Heart right ventricle (tissue), 16 donors: Measurements from ENCODE around the gene MESP2. TPM values are rescaled to one million over a fixed set of nuclear protein-coding genes. Genes with fewer than 3 reads are reported as not detected.

Experiments used
- ATAC-seq, 8 donors: fragments of 200-7000 bp; cut with Tn5 transposase; one replicate each; pipeline ENCODE4 v1.9.1; 2020; ENCODE audit warnings: mild to moderate bottlenecking in 8 of 8, moderate library complexity in 8 of 8, moderate number of reproducible peaks in 1 of 8
- DNase-seq, 2 donors: peaks; one replicate each; pipeline ENCODE4 v3.0.0-alpha.2; 2020
- H3K27ac ChIP-seq, 10 donors: fragments of 200-600 bp; sonication (generic) in 2 of 10; one replicate each; pipeline versions ENCODE4 v1.5.0 to v1.8.0; 2020 to 2022; ENCODE audit warnings: mild to moderate bottlenecking in 3 of 10
- H3K27me3 ChIP-seq, 7 donors: fragments of 200-600 bp; one replicate each; pipeline ENCODE4 v1.8.0; 2021 to 2022; ENCODE audit warnings: mild to moderate bottlenecking in 2 of 7
- H3K36me3 ChIP-seq, 9 donors: fragments of 200-600 bp; sonication (generic) in 1 of 9; one replicate each; pipeline versions ENCODE4 v1.5.0 to v1.8.0; 2020 to 2022; ENCODE audit warnings: mild to moderate bottlenecking in 2 of 9
- H3K4me1 ChIP-seq, 9 donors: fragments of 200-600 bp; sonication (generic) in 1 of 9; one replicate each; pipeline versions ENCODE4 v1.5.0 to v1.8.0; 2020 to 2022; ENCODE audit warnings: mild to moderate bottlenecking in 4 of 9
- H3K4me3 ChIP-seq, 10 donors: fragments of 200-600 bp; sonication (generic) in 2 of 10; one replicate each; pipeline versions ENCODE4 v1.5.0 to v1.8.0; 2020 to 2022; ENCODE audit warnings: mild to moderate bottlenecking in 7 of 10, moderate library complexity in 2 of 10
- H3K9me3 ChIP-seq, 11 donors: fragments of 200-600 bp in 10 of 11; sonication (generic) in 2 of 11; one replicate each; pipeline versions ENCODE4 v1.5.0 to v1.8.0; 2013 to 2022; ENCODE audit warnings: mild to moderate bottlenecking in 2 of 11, control low read depth in 1 of 11, moderate library complexity in 1 of 11
- WGBS, 2 donors: extraction: QIAGEN DNeasy Blood & Tissue Kit; methylation state at CpG; one replicate each; pipeline ENCODE4 v1.1.7; 2013; ENCODE audit warnings: inconsistent platforms in 1 of 2; 5-methylcytosine and 5-hydroxymethylcytosine counted together
- intact Hi-C, 10 donors: fragments of 100-400 bp; cut with DNase I; formaldehyde crosslinking; loops; one replicate each; pipeline versions ENCODE4 v1.11.1 to v1.14.2; 2022
- polyA plus RNA-seq, 2 donors: library from polyadenylated mRNA; stranded (reverse); fragments of 200-250 nt; gene quantifications; one replicate each; pipeline ENCODE4 v1.2.3, GENCODE V29; 2013
- total RNA-seq, 10 donors: library from RNA; stranded (reverse); fragmentation: NEBNext Ultra II Directional in 3 of 10; extraction: Animal tissue kit (Norgen Biotek cat#: 25700) in 3 of 10; gene quantifications; one replicate each; pipeline versions ENCODE4 v1.2.1 to v1.2.4, GENCODE V29; 2021 to 2023
- TF ChIP-seq, protein P1 (sequence below), 9 donors: fragments of 200-600 bp; sonication (generic) in 2 of 9; IDR thresholded peaks; one replicate each; pipeline versions ENCODE4 v1.5.0 to v1.8.0; 2021 to 2022; ENCODE audit warnings: antibody characterized with exemption in 9 of 9, mild to moderate bottlenecking in 5 of 9, moderate library complexity in 1 of 9
- donor health status: Arrhythmogenic right ventricular cardiomyopathy.
- donor health status: ischemic (EF 13 %, LVEDD 7.1; RV severe dilation, severe dysfunction).
- donor health status: healthy with polysubstance abuse.
- donor health status: DM: no; HTN: yes; CAD: no.
- donor health status: DM: no; HTN: no; CAD: no.
- donor health status: ischemic (EF 25% LVEDD 6.9; RV normal size, moderate dysfunction).
- donor health status: ischemic (EF 25% LVEDD 5.7; RV mildly dilated, moderate dysfunction).
- donor health status: healthy.
- donor health status: DM: yes; HTN: yes; CAD: no.
- donor health status: Ischemic cardiomyopathy.
- donor health status: ischemic (EF 35%, LVEDD 5.7; RV mildly dilated, moderate dysfunction).
- donor health status: nonischemic (EF 11% LVEDD 7.7; RV severe dilation, severe dysfunction).
- donor health status: DM: yes; HTN: yes; CAD: no.
- donor health status: PGD.
- donor health status: ischemic (EF 29% LVEDD 5.4; RV normal size, mild dysfunction).
- donor health status: nonischemic (EF 23%, LVEDD 6.1; RV moderate dilation, normal function).

Gene MESP2
- total and polyA plus RNA-seq, 12 donors = 0.04 to 0.73 (median 0.32) TPM; not detected in 5

DNA sequence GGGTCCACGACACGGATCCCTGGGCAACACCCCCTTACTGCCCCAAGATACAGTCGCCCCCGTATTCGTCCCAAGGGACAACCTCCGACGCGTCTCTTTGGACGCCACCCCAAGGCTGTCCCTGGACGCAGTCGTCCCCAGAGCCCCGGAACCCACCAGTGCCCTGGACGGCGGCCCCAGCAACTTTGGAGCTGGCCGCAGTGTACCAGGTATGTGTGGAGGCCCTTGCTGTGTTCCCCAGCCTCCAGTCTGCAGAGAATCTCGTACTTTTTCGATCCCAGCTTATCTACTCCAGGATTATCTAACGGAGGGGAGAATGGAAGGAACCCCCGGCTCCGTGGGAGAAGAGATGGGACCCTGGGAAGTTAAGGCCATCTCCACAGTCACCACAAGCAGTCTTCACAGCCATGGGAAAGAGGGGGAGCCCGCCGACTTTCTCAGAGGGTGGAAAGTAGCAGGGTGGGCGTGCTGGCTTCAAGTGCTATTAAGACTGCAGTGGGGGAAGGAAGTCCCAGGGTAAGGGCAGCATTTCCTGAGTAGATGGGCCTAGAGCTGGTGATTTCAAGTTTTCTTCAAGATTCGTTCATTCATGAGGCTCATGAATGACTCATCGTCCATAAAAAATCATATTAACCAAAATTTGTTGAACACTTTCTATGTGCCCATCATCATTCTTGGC lies 1.1 kb downstream of the MESP2 start:
- intact Hi-C loops = loop anchor here in 1 of 10 donors (5.0 kb wide), 1 partner anchor 35 kb away; the partner anchor contains the start of gene ANPEP
- WGBS, 2 donors = 43 to 51% methylated on average over 25 of the region's 25 CpGs
- DNase-seq (no peak), ATAC-seq (peak in 4 of 8 donors; percentile 4 to 29 (median 13))
- peak overlapping the region in 9 of 10 donors; percentile 17 to 57 (median 51) for H3K4me3 ChIP-seq
- H3K27ac ChIP-seq = peak overlapping the region in 1 of 10 donors; percentile 43
- no peaks in the 10 kb centered on the region for H3K9me3 ChIP-seq
- H3K27me3 ChIP-seq = peaks cover 0 to 14% (median 0%) of the 10 kb centered on the region in 7 donors
- H3K36me3 ChIP-seq = no peaks in the 10 kb centered on the region
- peaks cover 7 to 40% (median 14%) of the 10 kb centered on the region in 9 donors for H3K4me1 ChIP-seq
- TF ChIP-seq, protein P1, sequence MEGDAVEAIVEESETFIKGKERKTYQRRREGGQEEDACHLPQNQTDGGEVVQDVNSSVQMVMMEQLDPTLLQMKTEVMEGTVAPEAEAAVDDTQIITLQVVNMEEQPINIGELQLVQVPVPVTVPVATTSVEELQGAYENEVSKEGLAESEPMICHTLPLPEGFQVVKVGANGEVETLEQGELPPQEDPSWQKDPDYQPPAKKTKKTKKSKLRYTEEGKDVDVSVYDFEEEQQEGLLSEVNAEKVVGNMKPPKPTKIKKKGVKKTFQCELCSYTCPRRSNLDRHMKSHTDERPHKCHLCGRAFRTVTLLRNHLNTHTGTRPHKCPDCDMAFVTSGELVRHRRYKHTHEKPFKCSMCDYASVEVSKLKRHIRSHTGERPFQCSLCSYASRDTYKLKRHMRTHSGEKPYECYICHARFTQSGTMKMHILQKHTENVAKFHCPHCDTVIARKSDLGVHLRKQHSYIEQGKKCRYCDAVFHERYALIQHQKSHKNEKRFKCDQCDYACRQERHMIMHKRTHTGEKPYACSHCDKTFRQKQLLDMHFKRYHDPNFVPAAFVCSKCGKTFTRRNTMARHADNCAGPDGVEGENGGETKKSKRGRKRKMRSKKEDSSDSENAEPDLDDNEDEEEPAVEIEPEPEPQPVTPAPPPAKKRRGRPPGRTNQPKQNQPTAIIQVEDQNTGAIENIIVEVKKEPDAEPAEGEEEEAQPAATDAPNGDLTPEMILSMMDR (IDR thresholded peaks at IDR 0.05) = no peak

DNA sequence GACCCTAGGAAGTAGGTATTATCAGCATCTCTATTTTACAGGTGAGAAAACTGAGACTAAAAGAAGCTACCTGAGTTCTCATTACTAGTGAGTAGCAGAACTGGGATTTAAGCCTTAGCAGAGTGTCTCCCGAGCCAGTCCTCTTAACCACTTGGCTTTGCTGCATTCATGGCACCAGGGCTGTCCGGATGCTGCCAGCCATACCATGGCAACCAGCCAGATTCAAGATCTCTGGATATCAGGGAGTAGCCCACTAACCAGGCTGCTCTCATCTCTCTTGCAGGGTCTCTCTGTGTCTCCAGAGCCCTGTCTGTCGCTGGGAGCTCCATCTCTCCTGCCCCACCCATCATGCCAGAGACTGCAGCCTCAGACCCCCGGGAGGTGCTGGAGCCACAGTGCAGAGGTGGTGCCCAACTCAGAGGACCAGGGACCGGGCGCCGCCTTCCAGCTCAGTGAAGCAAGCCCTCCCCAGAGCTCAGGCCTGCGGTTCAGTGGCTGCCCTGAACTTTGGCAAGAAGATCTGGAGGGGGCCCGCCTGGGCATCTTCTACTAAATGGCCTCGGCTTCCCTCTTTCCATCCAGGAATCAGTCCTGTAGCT lies 1.7 kb downstream of the MESP2 start:
- intact Hi-C loops = loop anchor here in 1 of 10 donors (5.0 kb wide), 1 partner anchor 34 kb away; the partner anchor contains the start of gene ANPEP
- Histone ChIP-seq H3K4me3 (no peak overlapping the region), H3K36me3 (no peaks in the 10 kb centered on the region), H3K27ac (no peak overlapping the region), H3K4me1 (peaks cover 7 to 46% (median 14%) of the 10 kb centered on the region in 9 donors), H3K9me3 (no peaks in the 10 kb centered on the region), H3K27me3 (peaks cover 0 to 14% (median 0%) of the 10 kb centered on the region in 7 donors)
- TF ChIP-seq, protein P1 (IDR thresholded peaks at IDR 0.05) = no peak
- WGBS, 2 donors = 85% methylated on average over 10 of the region's 10 CpGs
- no peak for DNase-seq
- ATAC-seq = no peak

DNA sequence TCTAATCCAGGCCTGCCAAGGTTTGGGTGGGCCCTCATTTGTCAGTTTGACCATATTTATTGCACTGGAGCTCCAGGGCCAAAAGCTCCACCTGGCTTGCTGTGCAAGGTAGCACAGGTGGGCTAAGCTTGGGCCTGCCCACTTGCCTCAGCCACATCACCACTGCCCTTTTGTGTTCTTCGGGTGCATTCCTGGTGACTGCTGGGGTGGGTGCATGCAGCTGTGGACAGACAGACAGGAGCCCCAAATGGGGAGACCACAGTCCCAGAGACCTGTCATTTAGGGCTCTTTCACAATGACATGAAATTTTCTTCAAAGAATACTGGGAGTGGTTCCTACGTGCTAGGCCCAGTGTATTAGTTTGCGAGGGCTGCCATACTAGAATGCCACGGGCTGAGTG lies 2.7 kb downstream of the MESP2 start:
- H3K27me3 ChIP-seq = peaks cover 0 to 14% (median 0%) of the 10 kb centered on the region in 7 donors
- H3K4me3 ChIP-seq = no peak overlapping the region
- peaks cover 7 to 46% (median 14%) of the 10 kb centered on the region in 9 donors for H3K4me1 ChIP-seq
- ATAC-seq (no peak), DNase-seq (no peak)
- TF ChIP-seq, protein P1 (IDR thresholded peaks at IDR 0.05) = no peak
- H3K27ac ChIP-seq = no peak overlapping the region
- intact Hi-C loops = loop anchor here in 1 of 10 donors (5.0 kb wide), 1 partner anchor 33 kb away; the partner anchor contains the start of gene ANPEP
- H3K36me3 ChIP-seq = no peaks in the 10 kb centered on the region
- 85 to 94% methylated on average over 4 of the region's 4 CpGs for WGBS, 2 donors
- no peaks in the 10 kb centered on the region for H3K9me3 ChIP-seq

DNA sequence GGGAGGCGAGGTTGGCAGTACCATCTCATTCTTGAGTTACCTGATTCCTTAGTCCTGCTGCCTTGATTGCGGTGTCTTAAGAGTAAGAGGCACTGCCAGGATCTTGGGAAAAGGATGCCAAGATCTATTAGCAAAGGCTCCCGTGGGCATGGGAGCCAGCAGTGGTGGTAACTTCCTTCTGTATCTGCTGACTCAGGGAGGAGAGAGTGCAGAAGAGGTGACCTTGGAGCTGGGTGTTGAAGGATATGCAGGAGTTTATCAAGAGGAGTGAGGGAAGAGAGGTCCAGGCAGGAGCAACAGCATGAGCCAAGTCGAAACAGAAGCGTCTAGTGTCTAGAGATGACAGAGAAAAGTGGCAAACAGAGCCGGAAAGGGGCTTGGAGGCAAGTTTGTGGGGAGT lies 4.5 kb downstream of the MESP2 start:
- Histone ChIP-seq H3K27me3 (peaks cover 0 to 14% (median 0%) of the 10 kb centered on the region in 7 donors), H3K27ac (no peak overlapping the region), H3K4me3 (no peak overlapping the region), H3K4me1 (peaks cover 7 to 46% (median 14%) of the 10 kb centered on the region in 9 donors), H3K36me3 (peaks cover 0 to 14% (median 0%) of the 10 kb centered on the region in 9 donors), H3K9me3 (no peaks in the 10 kb centered on the region)
- intact Hi-C loops = no loop called here
- WGBS, 2 donors = 77 to 79% methylated on average over 6 of the region's 6 CpGs
- no peak for DNase-seq
- TF ChIP-seq, protein P1 (IDR thresholded peaks at IDR 0.05) = no peak
- no peak for ATAC-seq
